Measurements from ENCODE around the gene RORB.

The RORB gene

DNA sequence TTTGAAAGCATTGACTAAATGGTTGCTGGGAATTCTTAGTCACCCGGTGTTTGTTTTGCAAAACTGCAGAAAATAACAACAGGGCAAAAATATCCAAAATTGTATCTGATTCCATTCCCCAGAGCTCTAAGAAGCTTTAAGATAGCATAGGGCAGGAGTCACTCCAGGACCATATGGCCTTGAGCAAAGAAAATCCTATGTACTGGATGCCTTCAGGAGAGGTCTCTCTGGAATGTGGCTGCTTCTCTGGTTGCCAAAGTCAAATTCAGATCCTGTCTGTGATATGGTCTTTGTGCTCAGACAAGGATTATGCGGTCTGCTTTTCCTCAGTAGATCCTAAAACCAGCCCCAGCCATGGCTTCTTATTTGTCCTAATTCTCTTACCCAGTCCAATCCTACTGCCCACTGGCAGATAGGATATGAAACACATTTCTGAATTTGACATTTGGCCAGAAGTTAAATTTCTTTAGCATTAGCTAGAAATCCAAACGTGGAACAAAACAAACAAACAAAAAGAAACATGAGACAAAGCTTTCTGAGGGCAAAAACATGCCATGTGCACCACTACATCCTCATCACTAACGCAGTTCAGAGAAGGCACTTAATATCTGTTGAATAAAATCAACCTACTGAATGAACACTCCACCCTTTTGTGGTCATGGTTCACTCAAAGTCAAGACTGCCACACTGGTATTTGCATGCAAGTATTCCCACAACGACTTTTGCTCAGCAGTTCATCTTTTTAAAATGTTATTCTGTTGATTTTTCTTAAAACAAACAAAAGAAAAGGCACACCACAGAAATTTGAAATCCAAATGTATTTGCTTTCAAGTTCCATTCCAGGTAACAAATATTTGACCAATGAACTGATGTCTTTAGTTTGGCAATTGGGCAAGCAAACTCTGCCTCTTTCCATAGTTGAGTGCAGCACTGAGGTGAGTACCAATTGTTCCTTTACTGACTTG is 224.8 kb downstream of the RORB start:
- no peak for DNase-seq (ENCODE audit: low spot score)
- H3K4me3 ChIP-seq: no peak overlapping the region
- TF ChIP-seq, protein P1, sequence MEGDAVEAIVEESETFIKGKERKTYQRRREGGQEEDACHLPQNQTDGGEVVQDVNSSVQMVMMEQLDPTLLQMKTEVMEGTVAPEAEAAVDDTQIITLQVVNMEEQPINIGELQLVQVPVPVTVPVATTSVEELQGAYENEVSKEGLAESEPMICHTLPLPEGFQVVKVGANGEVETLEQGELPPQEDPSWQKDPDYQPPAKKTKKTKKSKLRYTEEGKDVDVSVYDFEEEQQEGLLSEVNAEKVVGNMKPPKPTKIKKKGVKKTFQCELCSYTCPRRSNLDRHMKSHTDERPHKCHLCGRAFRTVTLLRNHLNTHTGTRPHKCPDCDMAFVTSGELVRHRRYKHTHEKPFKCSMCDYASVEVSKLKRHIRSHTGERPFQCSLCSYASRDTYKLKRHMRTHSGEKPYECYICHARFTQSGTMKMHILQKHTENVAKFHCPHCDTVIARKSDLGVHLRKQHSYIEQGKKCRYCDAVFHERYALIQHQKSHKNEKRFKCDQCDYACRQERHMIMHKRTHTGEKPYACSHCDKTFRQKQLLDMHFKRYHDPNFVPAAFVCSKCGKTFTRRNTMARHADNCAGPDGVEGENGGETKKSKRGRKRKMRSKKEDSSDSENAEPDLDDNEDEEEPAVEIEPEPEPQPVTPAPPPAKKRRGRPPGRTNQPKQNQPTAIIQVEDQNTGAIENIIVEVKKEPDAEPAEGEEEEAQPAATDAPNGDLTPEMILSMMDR (IDR thresholded peaks at IDR 0.05): no peak
- H3K27ac ChIP-seq: no peak overlapping the region

DNA sequence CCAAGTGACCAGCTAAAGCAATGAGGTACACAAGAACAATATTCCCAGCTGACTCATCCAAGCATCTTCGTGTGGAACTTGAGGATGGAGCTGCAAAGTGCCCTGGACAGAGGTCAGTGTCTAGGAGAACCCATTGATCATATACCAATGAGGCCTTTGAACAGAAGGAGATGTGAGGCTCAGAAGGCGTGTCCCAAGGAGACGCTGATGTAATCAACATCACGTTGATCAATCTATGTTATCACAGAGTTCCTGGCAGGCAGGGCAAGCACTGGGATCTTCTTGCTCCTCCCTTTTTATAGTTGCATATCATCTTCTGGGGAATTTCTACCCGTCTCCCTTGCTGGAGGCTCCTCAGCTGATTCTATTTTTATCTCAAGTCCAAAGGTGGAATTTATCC is 227.2 kb downstream of the RORB start:
- H3K27ac ChIP-seq: no peak overlapping the region
- no peak for DNase-seq (ENCODE audit: low spot score)
- H3K4me3 ChIP-seq: no peak overlapping the region
- TF ChIP-seq, protein P1 (IDR thresholded peaks at IDR 0.05): no peak

DNA sequence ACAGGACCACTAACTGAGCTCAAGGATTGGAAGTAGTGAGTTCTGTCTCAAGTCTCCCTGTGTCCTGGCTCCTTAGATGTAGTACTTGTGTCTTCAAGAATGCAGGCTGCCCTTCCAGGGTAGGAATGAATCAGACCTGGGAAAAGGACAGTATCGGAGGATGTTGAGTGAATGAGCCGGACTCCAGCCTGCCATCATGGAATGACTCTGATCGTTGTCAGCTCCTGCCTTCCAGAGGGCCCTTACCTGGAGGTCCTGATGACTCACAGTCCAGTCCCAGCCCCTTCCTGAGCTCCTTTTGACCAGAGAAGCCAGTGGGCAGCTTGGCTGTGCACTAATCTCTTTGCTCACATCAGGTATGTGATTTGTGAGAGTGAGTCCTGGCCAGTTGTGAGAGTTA is 229.4 kb downstream of the RORB start:
- H3K27ac ChIP-seq: no peak overlapping the region
- no peak overlapping the region for H3K4me3 ChIP-seq
- DNase-seq (ENCODE audit: low spot score): no peak
- TF ChIP-seq, protein P1 (IDR thresholded peaks at IDR 0.05): no peak

DNA sequence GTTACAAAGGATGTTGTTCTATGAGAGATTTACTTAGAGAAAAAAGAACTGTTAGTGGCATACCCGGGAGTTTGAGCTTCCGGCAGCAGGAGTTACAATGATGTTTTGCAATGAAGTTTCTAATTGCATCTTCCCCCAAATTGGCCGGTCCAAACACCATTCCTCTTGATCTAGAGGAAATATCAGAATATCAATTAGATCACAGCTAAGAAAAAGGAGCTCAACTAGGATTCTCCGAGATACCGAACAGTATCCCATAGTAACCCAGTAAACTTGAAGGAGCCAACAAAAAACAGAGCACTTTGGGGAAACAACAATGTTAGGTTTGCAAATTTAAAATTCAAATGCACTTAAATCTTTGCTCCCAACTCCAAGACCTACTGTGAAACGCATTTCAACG is 231.0 kb downstream of the RORB start:
- Histone ChIP-seq H3K4me3 (no peak overlapping the region), H3K27ac (no peak overlapping the region)
- TF ChIP-seq, protein P1 (IDR thresholded peaks at IDR 0.05): no peak
- DNase-seq (ENCODE audit: low spot score): no peak

DNA sequence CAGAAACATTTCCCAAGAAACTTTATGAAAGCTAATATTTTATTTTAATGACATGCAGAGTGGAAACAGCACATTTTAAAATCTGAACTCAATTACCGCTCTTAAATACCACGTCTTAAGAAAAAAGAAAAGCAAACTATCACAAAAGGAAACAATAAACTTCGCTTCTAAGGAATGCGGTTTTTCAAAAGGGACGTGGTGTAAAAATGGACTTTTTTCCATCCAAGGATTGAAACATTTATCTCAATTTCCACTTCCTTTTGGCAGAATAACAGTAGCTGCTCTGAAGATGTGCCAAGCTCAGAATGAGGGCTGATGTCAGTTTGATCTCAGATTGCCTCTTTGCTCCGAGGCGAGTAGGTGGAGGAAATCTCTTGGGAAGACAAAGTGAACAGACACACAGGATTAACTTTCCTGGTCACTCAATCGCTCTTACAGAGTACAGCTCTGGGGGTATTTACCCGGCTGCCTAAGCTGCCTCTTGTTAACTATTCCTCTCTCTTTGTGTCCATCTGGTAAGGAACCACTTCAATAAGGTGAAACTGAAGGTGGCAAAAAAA is 232.1 kb downstream of the RORB start:
- TF ChIP-seq, protein P1 (IDR thresholded peaks at IDR 0.05): no peak
- Histone ChIP-seq H3K27ac (no peak overlapping the region), H3K4me3 (no peak overlapping the region)
- no peak for DNase-seq (ENCODE audit: low spot score)

DNA sequence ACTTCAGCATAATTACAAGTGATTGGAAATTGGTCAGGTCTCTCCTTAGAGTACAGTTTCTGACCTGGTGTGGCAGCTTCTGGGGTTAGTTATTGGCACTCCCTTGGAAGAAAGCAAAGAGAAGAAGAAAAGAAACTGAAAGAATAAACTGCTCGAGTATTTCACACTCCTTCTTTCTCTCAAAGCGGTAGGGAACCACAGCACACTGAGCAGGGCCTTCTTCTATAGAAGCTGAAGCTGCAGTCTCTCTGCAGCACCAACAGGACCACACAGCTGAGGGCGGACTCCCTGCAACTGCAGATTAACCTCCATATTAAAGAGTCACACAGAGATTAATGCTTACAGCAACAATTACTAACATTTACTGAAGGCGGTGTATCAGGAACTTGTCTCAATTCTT is 238.6 kb downstream of the RORB start:
- no peak for DNase-seq (ENCODE audit: low spot score)
- Histone ChIP-seq H3K27ac (no peak overlapping the region), H3K4me3 (no peak overlapping the region)
- TF ChIP-seq, protein P1 (IDR thresholded peaks at IDR 0.05): no peak

DNA sequence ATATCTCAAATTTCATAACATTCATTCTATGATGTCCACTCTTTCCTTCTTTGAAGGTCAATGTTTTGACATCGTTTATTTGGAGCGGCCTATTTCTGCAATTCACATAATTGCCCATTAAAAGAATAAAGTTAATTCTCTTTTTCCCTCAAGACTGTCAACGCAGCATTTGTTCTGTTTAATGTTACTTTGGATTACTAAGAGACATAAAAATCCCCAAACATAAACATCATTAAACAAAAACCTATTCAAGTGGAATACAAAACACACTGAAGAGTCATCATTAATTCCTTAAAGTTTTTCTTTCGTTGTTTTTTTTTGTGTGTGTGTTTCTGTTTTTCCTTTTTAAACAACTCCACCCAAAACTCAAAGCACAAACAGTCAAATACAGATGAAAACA is 239.5 kb downstream of the RORB start:
- DNase-seq (ENCODE audit: low spot score): no peak
- no peak overlapping the region for H3K4me3 ChIP-seq
- H3K27ac ChIP-seq: no peak overlapping the region
- TF ChIP-seq, protein P1 (IDR thresholded peaks at IDR 0.05): no peak

Measured in coronary artery (tissue), 2 donors.